ENCODE data around the gene SOS1.

DNA sequence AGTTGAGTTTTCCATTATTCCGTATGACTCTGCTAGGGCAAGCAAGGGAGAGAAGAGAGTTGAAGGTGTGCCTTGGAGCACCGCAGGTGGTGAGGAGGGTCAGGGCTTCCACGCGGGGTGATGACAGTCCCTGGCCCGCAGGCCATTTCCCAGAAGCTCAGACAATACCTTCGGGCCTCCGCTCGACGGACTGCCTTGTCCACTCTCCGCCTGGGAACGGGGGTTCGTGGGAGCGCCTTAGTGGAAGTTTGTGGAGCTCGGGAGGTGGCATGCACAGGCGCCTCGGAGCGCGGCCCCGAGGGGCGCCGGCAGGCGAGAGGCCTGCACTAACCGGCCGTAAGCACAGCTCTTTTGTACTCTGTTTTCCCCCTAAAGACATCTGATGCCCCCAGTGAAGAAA, 161.4 kb downstream of the SOS1 start:
- TF ChIP-seq, protein P1, sequence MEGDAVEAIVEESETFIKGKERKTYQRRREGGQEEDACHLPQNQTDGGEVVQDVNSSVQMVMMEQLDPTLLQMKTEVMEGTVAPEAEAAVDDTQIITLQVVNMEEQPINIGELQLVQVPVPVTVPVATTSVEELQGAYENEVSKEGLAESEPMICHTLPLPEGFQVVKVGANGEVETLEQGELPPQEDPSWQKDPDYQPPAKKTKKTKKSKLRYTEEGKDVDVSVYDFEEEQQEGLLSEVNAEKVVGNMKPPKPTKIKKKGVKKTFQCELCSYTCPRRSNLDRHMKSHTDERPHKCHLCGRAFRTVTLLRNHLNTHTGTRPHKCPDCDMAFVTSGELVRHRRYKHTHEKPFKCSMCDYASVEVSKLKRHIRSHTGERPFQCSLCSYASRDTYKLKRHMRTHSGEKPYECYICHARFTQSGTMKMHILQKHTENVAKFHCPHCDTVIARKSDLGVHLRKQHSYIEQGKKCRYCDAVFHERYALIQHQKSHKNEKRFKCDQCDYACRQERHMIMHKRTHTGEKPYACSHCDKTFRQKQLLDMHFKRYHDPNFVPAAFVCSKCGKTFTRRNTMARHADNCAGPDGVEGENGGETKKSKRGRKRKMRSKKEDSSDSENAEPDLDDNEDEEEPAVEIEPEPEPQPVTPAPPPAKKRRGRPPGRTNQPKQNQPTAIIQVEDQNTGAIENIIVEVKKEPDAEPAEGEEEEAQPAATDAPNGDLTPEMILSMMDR (IDR thresholded peaks at IDR 0.05; ENCODE audit: low read depth, low read length) = no peak
- TF ChIP-seq EZH2phosphoT487 (IDR thresholded peaks at IDR 0.05; ENCODE audit: low read depth) = no peak

All from OCI-LY3 (cell line).